Activated CD4-positive, CD25-positive, alpha-beta regulatory T cell treated with anti-CD3 and anti-CD28 coated beads, Interleukin-2, amount 50 U/mL, for 72 hours (primary cell): ENCODE results near the gene GRXCR1.

Source experiments
- DNase-seq: peaks from one replicate; pipeline ENCODE4 v3.0.0; 2021

The GRXCR1 gene

GRCh38 chr4:42942216-42942615 is 49.7 kb downstream of the GRXCR1 start:
- no peak for DNase-seq

- no peak for DNase-seq
Measured at GRCh38 chr4:42945874-42946273, 53.4 kb downstream of the GRXCR1 start.

GRCh38 chr4:42953321-42953720 is 60.8 kb downstream of the GRXCR1 start:
- no peak for DNase-seq

- DNase-seq: no peak
Measured at GRCh38 chr4:42954963-42955669, 62.6 kb downstream of the GRXCR1 start.

GRCh38 chr4:42955746-42956505 is 63.4 kb downstream of the GRXCR1 start:
- no peak for DNase-seq

- DNase-seq: no peak
Measured at GRCh38 chr4:42965326-42965725, 72.8 kb downstream of the GRXCR1 start.

GRCh38 chr4:42985976-42986375 is 93.5 kb downstream of the GRXCR1 start:
- DNase-seq: no peak

GRCh38 chr4:42995343-42995944 is 102.9 kb downstream of the GRXCR1 start:
- DNase-seq: no peak

GRCh38 chr4:43008793-43009192 is 116.3 kb downstream of the GRXCR1 start:
- DNase-seq: no peak

- DNase-seq: no peak
Measured at GRCh38 chr4:43014256-43014655, 121.7 kb downstream of the GRXCR1 start.

GRCh38 chr4:43041632-43042031 is 149.1 kb downstream of the GRXCR1 start:
- DNase-seq: no peak

GRCh38 chr4:43047058-43047457 is 154.5 kb downstream of the GRXCR1 start:
- DNase-seq: no peak

- no peak for DNase-seq
Measured at GRCh38 chr4:43048570-43048969, 156.1 kb downstream of the GRXCR1 start.

- no peak for DNase-seq
Measured at GRCh38 chr4:43049326-43049725, 156.8 kb downstream of the GRXCR1 start.

GRCh38 chr4:43066415-43066814 is 173.9 kb downstream of the GRXCR1 start:
- DNase-seq: no peak

- no peak for DNase-seq
Measured at GRCh38 chr4:43071069-43071468, 178.6 kb downstream of the GRXCR1 start.
